PC-3 (cell line): ENCODE data around the gene FMO2. TPM values are rescaled to one million over a fixed set of nuclear protein-coding genes. Genes with fewer than 3 reads are reported as not detected.

Experiments used
- ATAC-seq: fragments of 200-7000 bp; cut with Tn5 transposase; 2 replicates; pipeline ENCODE4 v1.9.1; 2020; ENCODE audit warnings: mild to moderate bottlenecking, moderate library complexity
- BruUV-seq: library from RNA; stranded (reverse); fragments of 400-500 nt; replicated peaks from 2 replicates; lab custom pipeline; 2021; lab: Mats Ljungman, UMichigan
- CTCF ChIA-PET: fragments of 300-600 bp; sonication (Branson Sonifier 250); formaldehyde crosslinking; loops from one replicate; lab custom pipeline; 2022; ENCODE audit warnings: antibody characterized with exemption; lab: Charles Lee
- POLR2A ChIA-PET: fragments of 300-600 bp; sonication (Branson Sonifier 250); formaldehyde crosslinking; loops from one replicate; lab custom pipeline; 2022; ENCODE audit warnings: antibody characterized with exemption; ENCODE audit not compliant: unreplicated experiment; lab: Charles Lee
- DNase-seq: peaks from one replicate; pipeline ENCODE4 v3.0.0-alpha.2; 2015
- H2AFZ ChIP-seq: fragments of 300-600 bp; sonication (generic); 2 replicates; pipeline ENCODE4 v1.6.0; 2016; ENCODE audit warnings: antibody characterized with exemption, low read length
- H3F3A ChIP-seq: fragments of 300-600 bp; sonication (generic); one replicate; pipeline ENCODE4 v1.6.0; 2017; ENCODE audit warnings: antibody characterized with exemption, low read length, control low read depth, mild to moderate bottlenecking; ENCODE audit not compliant: unreplicated experiment
- H3K27ac ChIP-seq: fragments of 300-600 bp; sonication (generic); 2 replicates; pipeline ENCODE4 v1.5.1; 2016; ENCODE audit warnings: mild to moderate bottlenecking, low read length
- H3K27me3 ChIP-seq: fragments of 300-600 bp; sonication (generic); 2 replicates; pipeline ENCODE4 v1.6.1; 2016; ENCODE audit warnings: low read length, mixed read lengths
- H3K36me3 ChIP-seq: fragments of 300-600 bp; sonication (generic); 2 replicates; pipeline ENCODE4 v1.6.1; 2016; ENCODE audit warnings: low read depth, mixed run types, low read length, mixed read lengths
- H3K4me1 ChIP-seq: fragments of 300-600 bp; sonication (generic); 2 replicates; pipeline ENCODE4 v1.5.1; 2016; ENCODE audit warnings: low read length; ENCODE audit not compliant: insufficient read depth
- H3K4me2 ChIP-seq: fragments of 300-600 bp; sonication (generic); 2 replicates; pipeline ENCODE4 v1.6.0; 2016; ENCODE audit warnings: low read length
- H3K4me3 ChIP-seq: fragments of 300-600 bp; sonication (generic); 2 replicates; pipeline ENCODE4 v1.5.1; 2016; ENCODE audit warnings: mild to moderate bottlenecking, low read length, mixed read lengths
- H3K79me2 ChIP-seq: fragments of 300-600 bp; sonication (generic); 2 replicates; pipeline ENCODE4 v1.6.1; 2017; ENCODE audit warnings: low read length, mixed read lengths
- H3K9ac ChIP-seq: fragments of 300-600 bp; sonication (generic); 2 replicates; pipeline ENCODE4 v1.6.0; 2016; ENCODE audit warnings: mild to moderate bottlenecking, low read length
- H3K9me2 ChIP-seq: fragments of 300-600 bp; sonication (generic); replicated peaks from 2 replicates; pipeline ENCODE4 v1.6.1; 2016; ENCODE audit warnings: mixed run types, low read length, mixed read lengths
- H3K9me3 ChIP-seq: fragments of 300-600 bp; sonication (generic); 2 replicates; pipeline ENCODE4 v1.6.1; 2016; ENCODE audit warnings: low read length, mixed read lengths
- H4K20me1 ChIP-seq: fragments of 300-600 bp; sonication (generic); 2 replicates; pipeline ENCODE4 v1.6.1; 2016; ENCODE audit warnings: low read length, mixed read lengths
- EZH2 ChIP-seq: fragments of 300-600 bp; sonication (generic); IDR thresholded peaks from one replicate; pipeline ENCODE4 v1.6.1; 2017; ENCODE audit warnings: antibody characterized with exemption, mild to moderate bottlenecking, low read length; ENCODE audit not compliant: unreplicated experiment
- EZH2phosphoT487 ChIP-seq: fragments of 300-600 bp; sonication (generic); IDR thresholded peaks from 2 replicates; pipeline ENCODE4 v1.6.1; 2018; ENCODE audit warnings: mild to moderate bottlenecking, antibody characterized with exemption, low read length, borderline replicate concordance
- intact Hi-C: fragments of 100-400 bp; cut with micrococcal nuclease; formaldehyde crosslinking; loops from 2 replicates; pipeline ENCODE4 v1.9.0; 2023
- total RNA-seq: library from RNA; depleted of rRNA; stranded (reverse); fragments of >200 nt; gene quantifications from 2 replicates; pipeline ENCODE4 v1.2.3, GENCODE V29; 2014
- TF ChIP-seq, protein P1 (sequence below): fragments of 300-600 bp; sonication (generic); conservative IDR thresholded peaks from 2 replicates; pipeline ENCODE4 v1.5.1; 2017; ENCODE audit warnings: antibody characterized with exemption, low read depth, mild to moderate bottlenecking, low read length

FMO2 gene
- total RNA-seq, 1 experiment from 2014 or later, result not detected

DNA sequence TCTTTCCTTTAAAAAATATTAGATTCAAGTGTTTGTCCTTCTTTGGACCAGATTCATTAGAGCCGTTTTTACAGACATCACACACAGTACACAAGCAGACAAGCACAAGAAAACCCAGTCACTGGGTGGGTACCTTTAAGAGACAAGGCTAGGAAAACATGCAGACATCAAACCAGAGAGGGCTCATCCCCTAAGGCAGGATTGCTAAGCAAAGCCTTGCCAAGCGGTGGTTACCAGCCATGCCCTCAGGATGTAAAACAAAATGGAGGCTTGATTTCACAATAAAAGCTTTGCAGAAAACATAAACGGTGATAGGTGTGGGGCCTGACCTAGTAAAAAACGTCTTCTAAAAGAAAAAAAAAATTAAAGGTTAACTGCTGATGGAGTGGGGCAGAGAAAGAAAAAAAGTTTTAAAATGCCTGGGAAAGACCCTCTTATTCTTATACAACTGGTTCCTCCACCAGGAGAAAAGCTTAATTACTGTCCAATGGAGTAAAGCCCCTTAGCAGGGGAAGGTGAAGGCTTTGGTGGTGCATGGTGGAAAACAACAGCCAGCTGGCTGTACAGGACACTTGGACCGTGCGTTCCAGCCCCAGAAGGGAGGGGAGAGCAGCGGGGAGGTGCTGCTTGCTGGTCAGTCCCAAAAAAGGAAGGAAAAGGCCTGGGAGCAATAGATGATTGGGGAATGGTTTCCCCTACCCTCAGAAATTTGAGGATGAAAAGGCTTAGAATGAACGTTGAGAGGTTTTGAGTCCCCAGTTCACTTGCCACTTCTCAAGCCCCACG is 32.8 kb downstream of the FMO2 start:
- ATAC-seq (no peak), DNase-seq (no peak)
- ChIA-PET POLR2A (no interaction called here), CTCF (interaction anchor here (0.6 kb wide), 2 partner anchors 39 to 79 kb away, joined by 3 read pairs; no protein-coding TSS in a partner anchor)
- Histone ChIP-seq H4K20me1 (no peaks in the 10 kb centered on the region), H3K9ac (no peak overlapping the region), H3K27ac (no peak overlapping the region), H3K9me2 (no peaks in the 10 kb centered on the region), H2AFZ (no peak overlapping the region), H3K4me1 (no peaks in the 10 kb centered on the region), H3K79me2 (no peaks in the 10 kb centered on the region), H3K36me3 (no peaks in the 10 kb centered on the region), H3K4me2 (no peak overlapping the region), H3K9me3 (no peaks in the 10 kb centered on the region), H3K4me3 (no peak overlapping the region), H3F3A (no peaks in the 10 kb centered on the region), H3K27me3 (peaks cover 33% of the 10 kb centered on the region; the same call in 1 of the 2 replicates)
- intact Hi-C loops, result no loop called here
- no peak for TF ChIP-seq EZH2
- no TSS peak for BruUV-seq

DNA sequence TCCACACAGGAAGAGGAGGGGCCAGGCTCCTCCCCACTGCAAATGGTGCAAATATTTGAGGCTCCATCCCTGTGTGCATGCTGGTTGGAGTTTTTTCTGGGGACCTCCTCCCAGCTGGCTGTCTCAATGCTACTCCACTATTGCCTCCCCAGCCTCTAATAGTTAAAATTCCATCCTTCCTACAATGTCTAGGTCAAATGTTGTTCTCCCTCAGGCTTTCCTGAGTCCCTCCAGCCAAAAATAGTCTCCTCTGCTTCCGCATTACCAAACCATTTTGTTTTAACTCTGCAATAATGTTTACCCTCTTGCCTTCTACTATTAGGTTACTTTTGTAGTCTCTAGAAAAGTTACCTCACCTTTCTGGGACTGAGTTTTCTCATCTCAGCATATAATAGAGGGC is 33.6 kb downstream of the FMO2 start:
- no peaks in the 10 kb centered on the region for H3K36me3 ChIP-seq
- ChIA-PET POLR2A (no interaction called here), CTCF (no interaction called here)
- ATAC-seq (no peak), DNase-seq (no peak)
- H3K27me3 ChIP-seq, result peaks cover 29% of the 10 kb centered on the region; the same call in 1 of the 2 replicates
- intact Hi-C loops, result no loop called here
- no peaks in the 10 kb centered on the region for H3K9me2 ChIP-seq
- H3K9me3 ChIP-seq, result no peaks in the 10 kb centered on the region
- no peak overlapping the region for H3K4me3 ChIP-seq
- H4K20me1 ChIP-seq, result no peaks in the 10 kb centered on the region
- H3K4me2 ChIP-seq, result no peak overlapping the region
- TF ChIP-seq, protein P1, sequence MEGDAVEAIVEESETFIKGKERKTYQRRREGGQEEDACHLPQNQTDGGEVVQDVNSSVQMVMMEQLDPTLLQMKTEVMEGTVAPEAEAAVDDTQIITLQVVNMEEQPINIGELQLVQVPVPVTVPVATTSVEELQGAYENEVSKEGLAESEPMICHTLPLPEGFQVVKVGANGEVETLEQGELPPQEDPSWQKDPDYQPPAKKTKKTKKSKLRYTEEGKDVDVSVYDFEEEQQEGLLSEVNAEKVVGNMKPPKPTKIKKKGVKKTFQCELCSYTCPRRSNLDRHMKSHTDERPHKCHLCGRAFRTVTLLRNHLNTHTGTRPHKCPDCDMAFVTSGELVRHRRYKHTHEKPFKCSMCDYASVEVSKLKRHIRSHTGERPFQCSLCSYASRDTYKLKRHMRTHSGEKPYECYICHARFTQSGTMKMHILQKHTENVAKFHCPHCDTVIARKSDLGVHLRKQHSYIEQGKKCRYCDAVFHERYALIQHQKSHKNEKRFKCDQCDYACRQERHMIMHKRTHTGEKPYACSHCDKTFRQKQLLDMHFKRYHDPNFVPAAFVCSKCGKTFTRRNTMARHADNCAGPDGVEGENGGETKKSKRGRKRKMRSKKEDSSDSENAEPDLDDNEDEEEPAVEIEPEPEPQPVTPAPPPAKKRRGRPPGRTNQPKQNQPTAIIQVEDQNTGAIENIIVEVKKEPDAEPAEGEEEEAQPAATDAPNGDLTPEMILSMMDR, result no peak
- TF ChIP-seq EZH2, result no peak
- no peak for TF ChIP-seq EZH2phosphoT487
- H3F3A ChIP-seq, result no peaks in the 10 kb centered on the region
- no TSS peak for BruUV-seq
- no peak overlapping the region for H3K27ac ChIP-seq
- H3K4me1 ChIP-seq, result no peaks in the 10 kb centered on the region
- H3K9ac ChIP-seq, result no peak overlapping the region
- no peaks in the 10 kb centered on the region for H3K79me2 ChIP-seq
- H2AFZ ChIP-seq, result no peak overlapping the region

DNA sequence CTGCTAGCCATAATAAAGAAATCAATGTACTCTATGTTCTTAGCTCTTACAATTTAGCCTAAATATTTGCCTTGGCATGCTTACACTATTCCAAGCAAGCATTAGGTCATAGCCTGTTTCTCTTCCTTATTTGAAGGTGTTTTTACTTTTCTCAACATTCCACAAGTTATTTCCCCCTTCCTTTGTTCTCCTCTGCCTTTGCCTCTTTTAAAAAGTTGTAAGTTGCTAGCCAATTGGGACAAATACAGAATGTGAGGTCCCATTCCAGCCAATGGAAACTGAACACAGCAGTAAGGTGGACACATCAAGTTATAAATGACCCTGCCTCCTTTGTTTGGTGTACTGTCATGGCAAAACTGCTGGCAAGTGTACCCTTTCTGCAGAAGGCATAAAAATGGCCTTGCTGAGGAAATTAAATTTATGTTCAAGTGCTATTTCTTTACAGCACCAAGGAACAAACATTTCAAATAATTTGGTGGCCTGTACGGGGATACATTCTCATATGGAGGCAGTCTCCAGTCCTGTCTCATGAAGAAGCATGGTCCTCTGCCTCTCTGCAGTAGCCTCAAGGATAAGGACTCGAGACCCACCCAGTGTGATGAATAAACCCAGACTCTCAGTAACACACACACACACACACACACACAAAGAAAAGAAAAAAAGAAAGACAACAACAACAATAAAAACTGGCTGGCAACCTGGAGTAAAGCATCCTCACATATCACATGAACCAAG is 34.4 kb downstream of the FMO2 start:
- Histone ChIP-seq H3K9me3 (no peaks in the 10 kb centered on the region), H3K4me1 (no peaks in the 10 kb centered on the region), H3K9ac (no peak overlapping the region), H2AFZ (no peak overlapping the region), H3K9me2 (no peaks in the 10 kb centered on the region), H3K36me3 (no peaks in the 10 kb centered on the region), H3K27me3 (peaks cover 27% of the 10 kb centered on the region; the same call in 1 of the 2 replicates), H3K27ac (no peak overlapping the region), H4K20me1 (no peaks in the 10 kb centered on the region), H3K79me2 (no peaks in the 10 kb centered on the region), H3F3A (no peaks in the 10 kb centered on the region), H3K4me3 (no peak overlapping the region), H3K4me2 (no peak overlapping the region)
- DNase-seq, result no peak
- POLR2A ChIA-PET, result no interaction called here
- no peak for ATAC-seq
- no TSS peak for BruUV-seq
- TF ChIP-seq EZH2 (no peak), EZH2phosphoT487 (no peak)
- TF ChIP-seq, protein P1, result no peak
- intact Hi-C loops, result no loop called here
- CTCF ChIA-PET, result no interaction called here
